ENCODE data around the gene SORCS3.

GRCh38 chr10:104641187-104641936, at the start of gene SORCS3:
- TF ChIP-seq CTCF (IDR thresholded peaks at IDR 0.05; ENCODE audit: low read length) (no peak), EZH2 (optimal IDR thresholded peaks at IDR 0.05; ENCODE audit: low read depth, low read length) (no peak), EZH2phosphoT487 (IDR thresholded peaks at IDR 0.05; ENCODE audit: low read length) (no peak)

Measured in MM.1S (cell line).